Right renal cortex interstitium (tissue), 3 donors: Measurements from ENCODE around the gene ZNF425. TPM values are rescaled to one million over a fixed set of nuclear protein-coding genes. Genes with fewer than 3 reads are reported as not detected.
A peak's percentile ranks its signal among the peaks of the same experiment; 100 is the strongest.
"Not testable (repeated sequence)": the region's sequence is repeated elsewhere in the genome, so short reads cannot be mapped to it uniquely, and the experiment has no call there.

Experiments used
- DNase-seq, 3 donors: peaks; one replicate each; pipeline ENCODE4 v3.0.0-alpha.2; 2013; ENCODE audit warnings: low read depth in 3 of 3, low spot score in 2 of 3
- polyA plus RNA-seq, 3 donors: library from polyadenylated mRNA; unstranded; fragments of 120-200 nt; gene quantifications; one replicate each; pipeline ENCODE4 v1.2.1, GENCODE V29; 2013; ENCODE audit not compliant: insufficient read length in 3 of 3

The ZNF425 gene
- polyA plus RNA-seq, 3 donors = 7.9 to 9.2 (median 8.6) TPM

- no peak for DNase-seq
These were observed 7.0 kb upstream of the ZNF425 start for GRCh38 chr7:149133028-149133710.

- no peak for DNase-seq
These were observed 4.6 kb upstream of the ZNF425 start for GRCh38 chr7:149130572-149131198.

- peak in 1 of 3 donors; percentile 23 for DNase-seq
These were observed 640 bp upstream of the ZNF425 start for GRCh38 chr7:149126662-149127266.

GRCh38 chr7:149125189-149125862 lies 798 bp downstream of the ZNF425 start:
- DNase-seq = no peak

- DNase-seq = no peak
These were observed 16.2 kb downstream of the ZNF425 start for GRCh38 chr7:149109969-149110368.

- no peak for DNase-seq
These were observed 21.4 kb downstream of the ZNF425 start for GRCh38 chr7:149104749-149105148.

GRCh38 chr7:149104214-149104613 lies 21.9 kb downstream of the ZNF425 start:
- no peak for DNase-seq

- DNase-seq = no peak
These were observed 22.7 kb downstream of the ZNF425 start for GRCh38 chr7:149103424-149103823.

- no peak for DNase-seq
These were observed 23.5 kb downstream of the ZNF425 start for GRCh38 chr7:149102666-149103065.

- no peak for DNase-seq
These were observed 25.3 kb downstream of the ZNF425 start for GRCh38 chr7:149100821-149101220.

- DNase-seq = no peak
These were observed 27.1 kb downstream of the ZNF425 start for GRCh38 chr7:149099058-149099457.

- DNase-seq = no peak
These were observed 29.0 kb downstream of the ZNF425 start for GRCh38 chr7:149097088-149097487.

- DNase-seq = no peak
These were observed 32.9 kb downstream of the ZNF425 start for GRCh38 chr7:149093228-149093627.

- not testable (repeated sequence) for DNase-seq
These were observed 33.9 kb downstream of the ZNF425 start for GRCh38 chr7:149092244-149092643.

GRCh38 chr7:149090397-149091195 lies 35.5 kb downstream of the ZNF425 start, which contains the start of gene ZNF786:
ZNF786 (minus strand) TSS chr7:149090718; CDS start chr7:149090640, 78 bp downstream.
- peak; percentile 80 to 89 (median 87) for DNase-seq

GRCh38 chr7:149087376-149087775 lies 38.7 kb downstream of the ZNF425 start:
- no peak for DNase-seq

GRCh38 chr7:149085866-149086265 lies 40.3 kb downstream of the ZNF425 start:
- no peak for DNase-seq

- no peak for DNase-seq
These were observed 41.7 kb downstream of the ZNF425 start for GRCh38 chr7:149084407-149084806.

GRCh38 chr7:149081914-149082313 lies 44.2 kb downstream of the ZNF425 start:
- no peak for DNase-seq

- DNase-seq = no peak
These were observed 48.5 kb downstream of the ZNF425 start for GRCh38 chr7:149077594-149077993.
